Measurements from ENCODE around the gene ZNF579.
A peak's percentile ranks its signal among the peaks of the same experiment; 100 is the strongest.

The ZNF579 gene

GRCh38 chr19:55605207-55605636, 24.6 kb upstream of the ZNF579 start:
- no peaks in the 10 kb centered on the region for H3K9me3 ChIP-seq (ENCODE audit: control insufficient read depth, insufficient read depth, low read length)
- peak overlapping the region; percentile 99 for H3K4me2 ChIP-seq (ENCODE audit: low read length)
- peaks cover 11% of the 10 kb centered on the region; the same call in 1 of the 2 replicates for H4K20me1 ChIP-seq (ENCODE audit: control insufficient read depth, insufficient read depth, low read depth, low read length)
- H3K27ac ChIP-seq (ENCODE audit: low read depth, low read length), result peak overlapping the region; percentile 99
- H3K27me3 ChIP-seq (ENCODE audit: control insufficient read depth, low read length), result no peaks in the 10 kb centered on the region
- H3K36me3 ChIP-seq (ENCODE audit: control insufficient read depth, low read length), result peaks cover 38% of the 10 kb centered on the region
- peaks cover 23% of the 10 kb centered on the region for H3F3A ChIP-seq (ENCODE audit: control insufficient read depth, insufficient read depth)
- H3K4me1 ChIP-seq (ENCODE audit: control insufficient read depth, low read length), result peaks cover 47% of the 10 kb centered on the region
- TF ChIP-seq EZH2phosphoT487 (IDR thresholded peaks at IDR 0.05; ENCODE audit: borderline replicate concordance, low read length) (no peak), CTCF (IDR thresholded peaks at IDR 0.05; ENCODE audit: low read depth, low read length, poor library complexity, severe bottlenecking) (no peak)
- H3K79me2 ChIP-seq (ENCODE audit: control insufficient read depth, low read length), result peaks cover 46% of the 10 kb centered on the region
- H3K4me3 ChIP-seq (ENCODE audit: low read length), result peak overlapping the region; percentile 95
- H3K9me2 ChIP-seq (replicated peaks; ENCODE audit: control insufficient read depth, low read length), result no peaks in the 10 kb centered on the region

- peaks cover 6% of the 10 kb centered on the region; the same call in 1 of the 2 replicates for H4K20me1 ChIP-seq (ENCODE audit: control insufficient read depth, insufficient read depth, low read depth, low read length)
- TF ChIP-seq CTCF (IDR thresholded peaks at IDR 0.05; ENCODE audit: low read depth, low read length, poor library complexity, severe bottlenecking) (no peak), EZH2phosphoT487 (IDR thresholded peaks at IDR 0.05; ENCODE audit: borderline replicate concordance, low read length) (no peak)
- peak overlapping the region; percentile 99 for H3K4me2 ChIP-seq (ENCODE audit: low read length)
- peaks cover 32% of the 10 kb centered on the region for H3K79me2 ChIP-seq (ENCODE audit: control insufficient read depth, low read length)
- no peaks in the 10 kb centered on the region for H3K9me3 ChIP-seq (ENCODE audit: control insufficient read depth, insufficient read depth, low read length)
- peaks cover 23% of the 10 kb centered on the region for H3F3A ChIP-seq (ENCODE audit: control insufficient read depth, insufficient read depth)
- H3K4me3 ChIP-seq (ENCODE audit: low read length), result peak overlapping the region; percentile 95
- peak overlapping the region; percentile 99 for H3K27ac ChIP-seq (ENCODE audit: low read depth, low read length)
- peaks cover 24% of the 10 kb centered on the region for H3K36me3 ChIP-seq (ENCODE audit: control insufficient read depth, low read length)
- H3K27me3 ChIP-seq (ENCODE audit: control insufficient read depth, low read length), result no peaks in the 10 kb centered on the region
- no peaks in the 10 kb centered on the region for H3K9me2 ChIP-seq (replicated peaks; ENCODE audit: control insufficient read depth, low read length)
- H3K4me1 ChIP-seq (ENCODE audit: control insufficient read depth, low read length), result peaks cover 48% of the 10 kb centered on the region
Observed at GRCh38 chr19:55603581-55604292, 23.1 kb upstream of the ZNF579 start.

GRCh38 chr19:55603115-55603514, 22.5 kb upstream of the ZNF579 start:
- no peak overlapping the region for H3K4me3 ChIP-seq (ENCODE audit: low read length)
- H3K4me2 ChIP-seq (ENCODE audit: low read length), result no peak overlapping the region
- peaks cover 6% of the 10 kb centered on the region; the same call in 1 of the 2 replicates for H4K20me1 ChIP-seq (ENCODE audit: control insufficient read depth, insufficient read depth, low read depth, low read length)
- H3K27ac ChIP-seq (ENCODE audit: low read depth, low read length), result no peak overlapping the region
- no peak for TF ChIP-seq EZH2phosphoT487 (IDR thresholded peaks at IDR 0.05; ENCODE audit: borderline replicate concordance, low read length)
- TF ChIP-seq CTCF (IDR thresholded peaks at IDR 0.05; ENCODE audit: low read depth, low read length, poor library complexity, severe bottlenecking), result no peak
- peaks cover 23% of the 10 kb centered on the region for H3F3A ChIP-seq (ENCODE audit: control insufficient read depth, insufficient read depth)
- H3K36me3 ChIP-seq (ENCODE audit: control insufficient read depth, low read length), result peaks cover 23% of the 10 kb centered on the region
- H3K4me1 ChIP-seq (ENCODE audit: control insufficient read depth, low read length), result peaks cover 54% of the 10 kb centered on the region
- no peaks in the 10 kb centered on the region for H3K9me3 ChIP-seq (ENCODE audit: control insufficient read depth, insufficient read depth, low read length)
- H3K9me2 ChIP-seq (replicated peaks; ENCODE audit: control insufficient read depth, low read length), result no peaks in the 10 kb centered on the region
- no peaks in the 10 kb centered on the region for H3K27me3 ChIP-seq (ENCODE audit: control insufficient read depth, low read length)
- H3K79me2 ChIP-seq (ENCODE audit: control insufficient read depth, low read length), result peaks cover 31% of the 10 kb centered on the region
